ENCODE results near the gene LYRM1. TPM values are rescaled to one million over a fixed set of nuclear protein-coding genes. Genes with fewer than 3 reads are reported as not detected.

LYRM1 gene
- total and polyA plus RNA-seq, 2 experiments from 2014 or later, result 18.7 to 24.8 TPM

DNA sequence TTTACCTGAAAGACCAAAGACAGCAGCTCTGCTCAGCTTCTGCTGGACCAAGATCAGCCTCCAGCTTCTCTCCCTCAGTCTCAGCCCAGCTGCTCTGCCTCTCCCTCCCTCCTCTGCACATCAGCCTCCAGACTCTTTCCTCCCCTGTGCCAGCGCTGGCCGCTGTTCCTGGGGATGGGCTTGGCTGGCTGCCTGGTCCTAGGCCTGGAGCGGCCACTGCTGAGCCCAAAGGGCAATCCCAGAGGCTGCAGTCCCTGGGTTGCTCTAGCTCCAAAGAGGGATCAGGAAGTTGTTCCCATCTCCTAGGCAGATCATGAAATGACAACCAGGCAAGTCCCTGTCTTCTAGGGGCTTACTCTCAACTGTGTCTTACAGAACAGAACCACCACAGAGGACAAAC, 31.7 kb upstream of the LYRM1 start (continued):
- TF ChIP-seq, protein P1, sequence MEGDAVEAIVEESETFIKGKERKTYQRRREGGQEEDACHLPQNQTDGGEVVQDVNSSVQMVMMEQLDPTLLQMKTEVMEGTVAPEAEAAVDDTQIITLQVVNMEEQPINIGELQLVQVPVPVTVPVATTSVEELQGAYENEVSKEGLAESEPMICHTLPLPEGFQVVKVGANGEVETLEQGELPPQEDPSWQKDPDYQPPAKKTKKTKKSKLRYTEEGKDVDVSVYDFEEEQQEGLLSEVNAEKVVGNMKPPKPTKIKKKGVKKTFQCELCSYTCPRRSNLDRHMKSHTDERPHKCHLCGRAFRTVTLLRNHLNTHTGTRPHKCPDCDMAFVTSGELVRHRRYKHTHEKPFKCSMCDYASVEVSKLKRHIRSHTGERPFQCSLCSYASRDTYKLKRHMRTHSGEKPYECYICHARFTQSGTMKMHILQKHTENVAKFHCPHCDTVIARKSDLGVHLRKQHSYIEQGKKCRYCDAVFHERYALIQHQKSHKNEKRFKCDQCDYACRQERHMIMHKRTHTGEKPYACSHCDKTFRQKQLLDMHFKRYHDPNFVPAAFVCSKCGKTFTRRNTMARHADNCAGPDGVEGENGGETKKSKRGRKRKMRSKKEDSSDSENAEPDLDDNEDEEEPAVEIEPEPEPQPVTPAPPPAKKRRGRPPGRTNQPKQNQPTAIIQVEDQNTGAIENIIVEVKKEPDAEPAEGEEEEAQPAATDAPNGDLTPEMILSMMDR (conservative IDR thresholded peaks at IDR 0.05; ENCODE audit: low read depth in 2 of 2), result no peak

DNA sequence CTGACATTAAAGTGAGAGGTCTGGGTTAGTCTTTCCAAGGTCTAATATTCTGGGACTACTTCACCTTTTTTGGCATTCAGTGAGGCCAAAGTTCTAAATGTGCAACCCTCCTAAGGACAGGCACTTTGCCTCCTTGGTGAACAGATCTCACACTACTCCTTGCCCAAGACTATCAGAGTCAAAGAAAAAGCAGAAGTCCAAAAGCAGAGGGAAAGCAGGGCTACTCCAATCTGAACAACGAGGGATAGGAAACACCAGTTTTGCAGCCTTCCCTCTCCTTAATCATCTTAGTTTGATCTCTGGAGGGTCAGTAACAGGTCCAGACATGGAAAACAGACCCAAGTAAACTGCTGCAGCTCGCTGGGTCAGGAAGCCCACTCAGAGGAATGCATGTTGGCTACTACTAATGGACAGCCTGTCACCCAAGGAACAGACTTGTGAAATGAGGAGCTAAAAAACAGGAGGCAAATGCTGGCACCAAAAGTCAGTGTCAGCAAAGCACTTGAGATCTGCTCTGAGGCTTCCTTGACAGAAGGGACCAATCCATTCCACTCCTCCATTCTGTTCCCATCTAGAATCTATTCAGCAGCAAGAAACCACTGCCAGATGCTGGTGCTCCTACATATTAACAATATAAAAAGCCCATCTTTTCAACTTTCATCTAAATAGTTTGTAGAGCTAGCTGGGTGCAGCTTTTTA, 30.3 kb upstream of the LYRM1 start:
- peaks cover 6% of the 10 kb centered on the region for H3K36me3 Mint-ChIP-seq (ENCODE audit: low read depth)
- H3K4me2 ChIP-seq, result no peak overlapping the region
- H3K4me1 Mint-ChIP-seq, result peaks cover 46% of the 10 kb centered on the region
- H3F3A ChIP-seq (replicated peaks; ENCODE audit: low read depth), result no peaks in the 10 kb centered on the region
- H3K27me3 ChIP-seq (ENCODE audit: insufficient read depth), result no peaks in the 10 kb centered on the region
- peaks cover 3% of the 10 kb centered on the region for H3K27me3 Mint-ChIP-seq (ENCODE audit: insufficient read depth, low read depth, poor library complexity)
- H3K4me1 ChIP-seq (ENCODE audit: insufficient read depth), result peaks cover 17% of the 10 kb centered on the region
- no peak overlapping the region for H3K4me3 Mint-ChIP-seq
- peaks cover 15% of the 10 kb centered on the region for H4K20me1 ChIP-seq (replicated peaks; ENCODE audit: insufficient read depth)
- no peak overlapping the region for H3K4me3 ChIP-seq
- H2AFZ ChIP-seq, result no peak overlapping the region
- H3K36me3 ChIP-seq (ENCODE audit: insufficient read depth), result no peaks in the 10 kb centered on the region
- ATAC-seq, result no peak
- no peaks in the 10 kb centered on the region; the same call in 1 of the 2 replicates for H3K9me2 ChIP-seq (ENCODE audit: insufficient read depth)
- no peak for DNase-seq (ENCODE audit: low spot score)
- H3K27ac ChIP-seq (ENCODE audit: low read depth), result no peak overlapping the region
- H3K9me3 Mint-ChIP-seq, result no peaks in the 10 kb centered on the region
- H3K27ac Mint-ChIP-seq, result no peak overlapping the region; the same call in 1 of the 2 replicates
- TF ChIP-seq EZH2 (IDR thresholded peaks at IDR 0.05; ENCODE audit: low read depth, unreplicated experiment) (no peak), POLR2AphosphoS5 (IDR thresholded peaks at IDR 0.05; ENCODE audit: low read depth) (no peak), EZH2phosphoT487 (IDR thresholded peaks at IDR 0.05; ENCODE audit: unreplicated experiment) (no peak)
- TF ChIP-seq, protein P2, sequence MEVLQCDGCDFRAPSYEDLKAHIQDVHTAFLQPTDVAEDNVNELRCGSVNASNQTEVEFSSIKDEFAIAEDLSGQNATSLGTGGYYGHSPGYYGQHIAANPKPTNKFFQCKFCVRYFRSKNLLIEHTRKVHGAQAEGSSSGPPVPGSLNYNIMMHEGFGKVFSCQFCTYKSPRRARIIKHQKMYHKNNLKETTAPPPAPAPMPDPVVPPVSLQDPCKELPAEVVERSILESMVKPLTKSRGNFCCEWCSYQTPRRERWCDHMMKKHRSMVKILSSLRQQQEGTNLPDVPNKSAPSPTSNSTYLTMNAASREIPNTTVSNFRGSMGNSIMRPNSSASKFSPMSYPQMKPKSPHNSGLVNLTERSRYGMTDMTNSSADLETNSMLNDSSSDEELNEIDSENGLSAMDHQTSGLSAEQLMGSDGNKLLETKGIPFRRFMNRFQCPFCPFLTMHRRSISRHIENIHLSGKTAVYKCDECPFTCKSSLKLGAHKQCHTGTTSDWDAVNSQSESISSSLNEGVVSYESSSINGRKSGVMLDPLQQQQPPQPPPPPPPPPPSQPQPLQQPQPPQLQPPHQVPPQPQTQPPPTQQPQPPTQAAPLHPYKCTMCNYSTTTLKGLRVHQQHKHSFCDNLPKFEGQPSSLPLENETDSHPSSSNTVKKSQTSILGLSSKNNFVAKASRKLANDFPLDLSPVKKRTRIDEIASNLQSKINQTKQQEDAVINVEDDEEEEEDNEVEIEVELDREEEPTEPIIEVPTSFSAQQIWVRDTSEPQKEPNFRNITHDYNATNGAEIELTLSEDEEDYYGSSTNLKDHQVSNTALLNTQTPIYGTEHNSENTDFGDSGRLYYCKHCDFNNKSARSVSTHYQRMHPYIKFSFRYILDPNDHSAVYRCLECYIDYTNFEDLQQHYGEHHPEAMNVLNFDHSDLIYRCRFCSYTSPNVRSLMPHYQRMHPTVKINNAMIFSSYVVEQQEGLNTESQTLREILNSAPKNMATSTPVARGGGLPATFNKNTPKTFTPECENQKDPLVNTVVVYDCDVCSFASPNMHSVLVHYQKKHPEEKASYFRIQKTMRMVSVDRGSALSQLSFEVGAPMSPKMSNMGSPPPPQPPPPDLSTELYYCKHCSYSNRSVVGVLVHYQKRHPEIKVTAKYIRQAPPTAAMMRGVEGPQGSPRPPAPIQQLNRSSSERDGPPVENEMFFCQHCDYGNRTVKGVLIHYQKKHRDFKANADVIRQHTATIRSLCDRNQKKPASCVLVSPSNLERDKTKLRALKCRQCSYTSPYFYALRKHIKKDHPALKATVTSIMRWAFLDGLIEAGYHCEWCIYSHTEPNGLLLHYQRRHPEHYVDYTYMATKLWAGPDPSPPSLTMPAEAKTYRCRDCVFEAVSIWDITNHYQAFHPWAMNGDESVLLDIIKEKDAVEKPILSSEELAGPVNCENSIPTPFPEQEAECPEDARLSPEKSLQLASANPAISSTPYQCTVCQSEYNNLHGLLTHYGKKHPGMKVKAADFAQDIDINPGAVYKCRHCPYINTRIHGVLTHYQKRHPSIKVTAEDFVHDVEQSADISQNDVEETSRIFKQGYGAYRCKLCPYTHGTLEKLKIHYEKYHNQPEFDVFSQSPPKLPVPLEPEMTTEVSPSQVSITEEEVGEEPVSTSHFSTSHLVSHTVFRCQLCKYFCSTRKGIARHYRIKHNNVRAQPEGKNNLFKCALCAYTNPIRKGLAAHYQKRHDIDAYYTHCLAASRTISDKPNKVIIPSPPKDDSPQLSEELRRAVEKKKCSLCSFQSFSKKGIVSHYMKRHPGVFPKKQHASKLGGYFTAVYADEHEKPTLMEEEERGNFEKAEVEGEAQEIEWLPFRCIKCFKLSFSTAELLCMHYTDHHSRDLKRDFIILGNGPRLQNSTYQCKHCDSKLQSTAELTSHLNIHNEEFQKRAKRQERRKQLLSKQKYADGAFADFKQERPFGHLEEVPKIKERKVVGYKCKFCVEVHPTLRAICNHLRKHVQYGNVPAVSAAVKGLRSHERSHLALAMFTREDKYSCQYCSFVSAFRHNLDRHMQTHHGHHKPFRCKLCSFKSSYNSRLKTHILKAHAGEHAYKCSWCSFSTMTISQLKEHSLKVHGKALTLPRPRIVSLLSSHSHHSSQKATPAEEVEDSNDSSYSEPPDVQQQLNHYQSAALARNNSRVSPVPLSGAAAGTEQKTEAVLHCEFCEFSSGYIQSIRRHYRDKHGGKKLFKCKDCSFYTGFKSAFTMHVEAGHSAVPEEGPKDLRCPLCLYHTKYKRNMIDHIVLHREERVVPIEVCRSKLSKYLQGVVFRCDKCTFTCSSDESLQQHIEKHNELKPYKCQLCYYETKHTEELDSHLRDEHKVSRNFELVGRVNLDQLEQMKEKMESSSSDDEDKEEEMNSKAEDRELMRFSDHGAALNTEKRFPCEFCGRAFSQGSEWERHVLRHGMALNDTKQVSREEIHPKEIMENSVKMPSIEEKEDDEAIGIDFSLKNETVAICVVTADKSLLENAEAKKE (CRISPR knock-in tag; IDR thresholded peaks at IDR 0.05), result no peak
- TF ChIP-seq, protein P3, sequence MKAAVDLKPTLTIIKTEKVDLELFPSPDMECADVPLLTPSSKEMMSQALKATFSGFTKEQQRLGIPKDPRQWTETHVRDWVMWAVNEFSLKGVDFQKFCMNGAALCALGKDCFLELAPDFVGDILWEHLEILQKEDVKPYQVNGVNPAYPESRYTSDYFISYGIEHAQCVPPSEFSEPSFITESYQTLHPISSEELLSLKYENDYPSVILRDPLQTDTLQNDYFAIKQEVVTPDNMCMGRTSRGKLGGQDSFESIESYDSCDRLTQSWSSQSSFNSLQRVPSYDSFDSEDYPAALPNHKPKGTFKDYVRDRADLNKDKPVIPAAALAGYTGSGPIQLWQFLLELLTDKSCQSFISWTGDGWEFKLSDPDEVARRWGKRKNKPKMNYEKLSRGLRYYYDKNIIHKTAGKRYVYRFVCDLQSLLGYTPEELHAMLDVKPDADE (IDR thresholded peaks at IDR 0.05), result no peak
- TF ChIP-seq, protein P1 (conservative IDR thresholded peaks at IDR 0.05; ENCODE audit: low read depth in 2 of 2), result no peak
- H3K79me2 ChIP-seq (replicated peaks; ENCODE audit: insufficient read depth), result peaks cover 95% of the 10 kb centered on the region
